Endodermal cell (in vitro differentiated cells): ENCODE measurements around the gene HSDL2. TPM values are rescaled to one million over a fixed set of nuclear protein-coding genes. Genes with fewer than 3 reads are reported as not detected.
"Not testable (repeated sequence)": the region's sequence is repeated elsewhere in the genome, so short reads cannot be mapped to it uniquely, and the experiment has no call there.

Experiments
- DNase-seq: peaks from one replicate; pipeline ENCODE4 v3.0.0-alpha.2; 2017
- H3K27ac ChIP-seq: 2 replicates; pipeline ENCODE4 v1.5.1; 2013; ENCODE audit warnings: mild to moderate bottlenecking, low read depth, low read length, moderate library complexity
- H3K27me3 ChIP-seq: 2 replicates; pipeline ENCODE4 v1.6.1; 2013; ENCODE audit warnings: mild to moderate bottlenecking, low read length, moderate library complexity; ENCODE audit not compliant: insufficient read depth, control insufficient read depth, poor library complexity, severe bottlenecking
- H3K36me3 ChIP-seq: 2 replicates; pipeline ENCODE4 v1.7.0; 2013; ENCODE audit warnings: mild to moderate bottlenecking, low read length, moderate library complexity; ENCODE audit not compliant: control insufficient read depth, insufficient read depth
- H3K4me1 ChIP-seq: one replicate; pipeline ENCODE4 v1.7.0; 2013; ENCODE audit warnings: low read length; ENCODE audit not compliant: control insufficient read depth, insufficient read depth
- H3K4me3 ChIP-seq: 2 replicates; pipeline ENCODE4 v1.5.1; 2013; ENCODE audit warnings: mild to moderate bottlenecking, low read length, moderate library complexity
- H3K9ac ChIP-seq: 2 replicates; pipeline ENCODE4 v1.6.1; 2013; ENCODE audit warnings: mild to moderate bottlenecking, low read length, moderate library complexity; ENCODE audit not compliant: poor library complexity, severe bottlenecking; ENCODE audit errors: extremely low read depth
- H3K9me3 ChIP-seq: 2 replicates; pipeline ENCODE4 v1.6.1; 2013; ENCODE audit warnings: mild to moderate bottlenecking, low read length, moderate library complexity; ENCODE audit not compliant: control insufficient read depth
- H3K27ac Mint-ChIP-seq: 2 replicates; pipeline ENCODE4 v1.8.0; 2020; ENCODE audit warnings: mixed read lengths
- H3K27me3 Mint-ChIP-seq: 2 replicates; pipeline ENCODE4 v1.8.0; 2021; ENCODE audit warnings: mild to moderate bottlenecking, mixed read lengths; ENCODE audit not compliant: insufficient read depth
- H3K36me3 Mint-ChIP-seq: 2 replicates; pipeline ENCODE4 v1.8.0; 2020; ENCODE audit warnings: low read depth, mixed read lengths
- H3K4me1 Mint-ChIP-seq: 2 replicates; pipeline ENCODE4 v1.8.0; 2020; ENCODE audit warnings: mixed read lengths
- H3K4me3 Mint-ChIP-seq: 2 replicates; pipeline ENCODE4 v1.8.0; 2020; ENCODE audit warnings: mild to moderate bottlenecking, moderate library complexity, mixed read lengths
- H3K9me3 Mint-ChIP-seq: 2 replicates; pipeline ENCODE4 v1.8.0; 2020; ENCODE audit warnings: mild to moderate bottlenecking, mixed read lengths
- CTCF ChIP-seq: fragments of 200-600 bp; sonication (generic); conservative IDR thresholded peaks from 2 replicates; pipeline ENCODE4 v1.5.0; 2021; ENCODE audit warnings: antibody characterized with exemption, mild to moderate bottlenecking
- WGBS, 2 experiments: methylation state at CpG; one replicate each; pipeline versions ENCODE4 v1.1.5 to v1.1.7; 2013; ENCODE audit warnings: missing lambda C conversion rate in 2 of 2, mixed read lengths in 1 of 2; ENCODE audit not compliant: insufficient coverage in 1 of 2, insufficient read length in 1 of 2; 5-methylcytosine and 5-hydroxymethylcytosine counted together
- total RNA-seq, 2 donors: library from RNA; stranded (reverse); fragmentation: NEBNext Ultra II Directional in 1 of 2; extraction: Animal tissue kit (Norgen Biotek cat#: 25700) in 1 of 2; gene quantifications; 2 replicates in 1 of 2; 3 replicates in 1 of 2; pipeline ENCODE4 v1.2.1, GENCODE V29; 2021

Gene HSDL2
- total RNA-seq, 2 donors from 2014 or later: 22.5 to 29.1 TPM

GRCh38 chr9:112361601-112362000 lies 18.3 kb upstream of the HSDL2 start:
- WGBS, 2 experiments: 34 to 51% methylated on average over 3 to 4 of the region's 4 CpGs
- H3K4me3 ChIP-seq: no peak overlapping the region
- TF ChIP-seq CTCF: peak; percentile 79
- Mint-ChIP-seq H3K9me3 (peaks cover 14% of the 10 kb centered on the region), H3K27me3 (no peaks in the 10 kb centered on the region), H3K4me1 (no peaks in the 10 kb centered on the region), H3K36me3 (no peaks in the 10 kb centered on the region), H3K27ac (no peak overlapping the region), H3K4me3 (no peak overlapping the region)
- no peak overlapping the region for H3K27ac ChIP-seq
- H3K9me3 ChIP-seq: no peaks in the 10 kb centered on the region
- no peaks in the 10 kb centered on the region for H3K27me3 ChIP-seq
- H3K4me1 ChIP-seq: no peaks in the 10 kb centered on the region
- DNase-seq: no peak
- no peaks in the 10 kb centered on the region for H3K36me3 ChIP-seq
- H3K9ac ChIP-seq: no peak overlapping the region

GRCh38 chr9:112364761-112365160 lies 15.1 kb upstream of the HSDL2 start:
- 76 to 89% methylated on average over 1 to 3 of the region's 3 CpGs for WGBS, 2 experiments
- no peak for TF ChIP-seq CTCF
- H3K4me1 Mint-ChIP-seq: no peaks in the 10 kb centered on the region
- peaks cover 38% of the 10 kb centered on the region for H3K9me3 Mint-ChIP-seq
- Histone ChIP-seq H3K27me3 (no peaks in the 10 kb centered on the region), H3K9ac (no peak overlapping the region), H3K4me1 (no peaks in the 10 kb centered on the region), H3K27ac (no peak overlapping the region), H3K36me3 (no peaks in the 10 kb centered on the region), H3K9me3 (peaks cover 7% of the 10 kb centered on the region), H3K4me3 (no peak overlapping the region)
- H3K4me3 Mint-ChIP-seq: no peak overlapping the region
- peaks cover 4% of the 10 kb centered on the region for H3K36me3 Mint-ChIP-seq
- no peak for DNase-seq
- H3K27ac Mint-ChIP-seq: no peak overlapping the region
- H3K27me3 Mint-ChIP-seq: no peaks in the 10 kb centered on the region

- not testable (repeated sequence) for H3K27me3 Mint-ChIP-seq, H3K27me3 ChIP-seq, H3K27ac Mint-ChIP-seq, H3K36me3 ChIP-seq, H3K4me3 Mint-ChIP-seq, H3K4me1 ChIP-seq, H3K9me3 ChIP-seq, H3K4me1 Mint-ChIP-seq, H3K4me3 ChIP-seq, H3K9ac ChIP-seq, DNase-seq, H3K36me3 Mint-ChIP-seq, H3K27ac ChIP-seq
- peaks cover 43% of the 10 kb centered on the region for H3K9me3 Mint-ChIP-seq
- WGBS, 2 experiments: 92 to 99% methylated on average over 3 of the region's 3 CpGs
Observed at GRCh38 chr9:112365257-112365656, 14.7 kb upstream of the HSDL2 start.

GRCh38 chr9:112366591-112366990 lies 13.3 kb upstream of the HSDL2 start:
- Mint-ChIP-seq H3K36me3 (peaks cover 4% of the 10 kb centered on the region), H3K27me3 (no peaks in the 10 kb centered on the region), H3K9me3 (peaks cover 44% of the 10 kb centered on the region), H3K4me1 (no peaks in the 10 kb centered on the region), H3K4me3 (no peak overlapping the region), H3K27ac (no peak overlapping the region)
- Histone ChIP-seq H3K4me1 (no peaks in the 10 kb centered on the region), H3K27ac (no peak overlapping the region), H3K9ac (no peak overlapping the region), H3K27me3 (no peaks in the 10 kb centered on the region), H3K36me3 (no peaks in the 10 kb centered on the region), H3K9me3 (peaks cover 7% of the 10 kb centered on the region), H3K4me3 (no peak overlapping the region)
- DNase-seq: peak; percentile 71
- peak; percentile 63 for TF ChIP-seq CTCF
- WGBS, 2 experiments: 85 to 96% methylated on average over 3 of the region's 3 CpGs
